Stimulated activated naive CD4-positive, alpha-beta T cell treated with Interleukin-2 at 50 U/mL for 16 hours (primary cell): ENCODE data around the gene PHOSPHO2.

Experiments
- DNase-seq: peaks from one replicate; lab custom pipeline; 2025; lab: John Stamatoyannopoulos, UW

The PHOSPHO2 gene

GRCh38 chr2:169716938-169717690, 22.8 kb downstream of the PHOSPHO2 start:
- DNase-seq: no peak

DNA sequence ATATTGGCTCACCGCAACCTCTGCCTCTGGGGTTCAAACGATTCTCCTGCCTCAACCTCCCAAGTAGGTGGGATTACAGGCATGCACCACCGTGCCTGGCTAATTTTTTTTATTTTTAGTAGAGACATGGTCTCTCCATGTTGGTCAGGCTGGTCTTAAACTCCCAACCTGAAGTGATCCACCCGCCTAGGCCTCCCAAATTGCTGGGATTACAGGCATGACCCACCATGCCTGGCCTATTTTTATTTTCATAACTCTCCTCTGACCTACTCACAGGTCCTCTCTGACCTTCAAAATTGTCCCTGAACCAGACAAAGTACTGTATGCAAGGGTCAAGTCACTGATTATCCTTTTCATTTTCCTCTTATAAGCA, 23.4 kb downstream of the PHOSPHO2 start:
- DNase-seq: no peak

GRCh38 chr2:169718930-169719504, 24.7 kb downstream of the PHOSPHO2 start:
- DNase-seq: no peak

- no peak for DNase-seq
Observed at GRCh38 chr2:169721016-169721415, 26.7 kb downstream of the PHOSPHO2 start.

GRCh38 chr2:169727065-169727464, 32.8 kb downstream of the PHOSPHO2 start:
- DNase-seq: no peak

GRCh38 chr2:169729274-169729605, 35.0 kb downstream of the PHOSPHO2 start:
- DNase-seq: no peak

DNA sequence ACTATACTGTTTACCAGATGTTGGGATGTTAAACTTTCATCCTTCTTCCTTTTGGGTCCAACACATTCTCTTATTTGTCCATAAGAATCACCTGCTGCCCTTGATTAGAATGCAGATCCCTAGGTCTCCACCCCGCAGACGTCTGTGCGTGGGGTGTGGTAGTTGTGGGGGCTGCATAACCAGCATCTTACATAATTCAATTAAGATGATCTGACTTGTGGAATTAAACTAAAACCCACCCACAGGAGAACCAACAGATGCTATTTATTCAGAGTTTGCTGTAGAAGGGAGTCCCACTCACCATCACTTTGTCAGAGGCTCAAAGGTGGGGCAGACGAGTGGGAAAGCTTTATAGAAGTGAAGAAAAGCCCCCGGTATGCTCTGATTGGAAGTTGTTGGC, 37.8 kb downstream of the PHOSPHO2 start:
- no peak for DNase-seq

- no peak for DNase-seq
Observed at GRCh38 chr2:169732583-169733358, 38.5 kb downstream of the PHOSPHO2 start.

DNA sequence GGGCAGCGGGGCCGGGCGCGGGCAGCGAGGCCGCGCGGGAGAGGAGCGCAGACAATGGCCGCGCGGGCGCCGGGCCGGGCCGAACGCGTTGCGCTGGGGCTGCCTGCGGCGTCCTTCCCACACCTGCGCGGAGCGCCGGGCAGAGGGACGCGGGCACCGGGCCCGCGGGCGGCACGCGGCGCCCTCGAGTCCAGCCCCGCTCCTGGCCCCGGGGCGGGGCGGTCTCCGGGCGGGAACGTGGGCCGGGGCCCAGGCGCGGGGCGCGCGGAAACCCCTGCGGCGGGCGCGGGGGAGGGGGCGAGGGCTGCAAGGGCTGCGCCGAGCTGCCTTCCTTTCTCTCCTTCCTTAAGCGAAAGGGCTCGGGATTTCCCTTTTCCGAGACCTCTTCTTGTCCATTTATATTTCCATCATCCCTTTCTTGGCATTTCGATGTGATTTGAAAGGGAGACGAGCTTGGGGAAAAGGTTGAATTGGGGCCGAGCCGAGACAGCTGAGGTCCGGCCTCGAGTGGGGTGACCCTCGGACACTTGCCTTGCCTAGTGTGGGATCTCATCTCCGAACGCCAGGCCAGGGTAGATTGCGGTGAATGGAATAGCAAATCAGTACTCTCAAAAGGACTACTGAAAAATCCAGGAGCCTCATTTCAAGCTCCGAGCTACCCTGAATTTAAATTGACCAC, 40.0 kb downstream of the PHOSPHO2 start:
- DNase-seq: no peak

- DNase-seq: no peak
Observed at GRCh38 chr2:169735623-169736022, 41.4 kb downstream of the PHOSPHO2 start.

GRCh38 chr2:169736902-169737301, 42.6 kb downstream of the PHOSPHO2 start:
- DNase-seq: no peak

DNA sequence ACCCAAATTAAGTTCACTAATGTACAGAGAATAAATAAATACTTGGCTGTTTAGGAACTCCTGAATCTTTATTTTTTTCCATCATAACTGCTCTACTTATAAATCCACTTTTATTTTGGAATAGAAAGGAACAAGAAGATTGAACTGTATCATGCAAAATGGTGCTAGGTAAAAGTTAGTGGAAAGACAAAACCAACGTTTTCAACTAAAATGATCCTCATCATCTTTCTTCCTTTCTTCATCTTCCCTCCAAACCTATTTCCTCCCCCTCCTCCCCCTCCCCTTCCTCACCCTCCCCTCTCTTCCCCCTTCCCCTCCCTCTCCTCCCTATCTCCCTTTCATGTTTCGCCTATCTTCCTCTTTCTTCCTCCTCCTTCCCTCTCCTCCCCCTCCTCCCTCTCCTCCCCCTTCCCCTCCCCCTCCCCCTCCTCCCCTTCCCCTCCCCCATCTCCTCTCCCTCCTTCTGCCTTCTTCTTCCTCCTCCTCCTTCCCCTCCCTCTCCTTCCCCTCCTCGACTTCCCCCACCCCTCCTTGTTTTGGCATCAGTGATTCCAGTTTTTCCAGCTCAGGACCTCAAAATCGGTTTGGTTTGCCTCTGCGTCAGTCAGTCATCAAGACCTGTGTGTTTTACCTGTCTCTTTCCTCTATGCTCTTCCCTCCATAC, 44.4 kb downstream of the PHOSPHO2 start:
- DNase-seq: no peak

- no peak for DNase-seq
Observed at GRCh38 chr2:169739351-169739750, 45.1 kb downstream of the PHOSPHO2 start.

- no peak for DNase-seq
Observed at GRCh38 chr2:169743549-169743948, 49.3 kb downstream of the PHOSPHO2 start.

GRCh38 chr2:169746240-169746639, 52.0 kb downstream of the PHOSPHO2 start:
- no peak for DNase-seq

- DNase-seq: no peak
Observed at GRCh38 chr2:169748319-169748718, 54.0 kb downstream of the PHOSPHO2 start.
